C4-2B (cell line): Measurements from ENCODE around the gene WASF2.

Source experiments
- ZFX ChIP-seq: fragments of 450-650 bp; IDR thresholded peaks from 2 replicates; pipeline ENCODE4 v1.6.1; 2017
- TF ChIP-seq, protein P1 (sequence below): fragments of 450-650 bp; conservative IDR thresholded peaks from 2 replicates; pipeline ENCODE4 v1.5.1; 2017; ENCODE audit warnings: mild to moderate bottlenecking

DNA sequence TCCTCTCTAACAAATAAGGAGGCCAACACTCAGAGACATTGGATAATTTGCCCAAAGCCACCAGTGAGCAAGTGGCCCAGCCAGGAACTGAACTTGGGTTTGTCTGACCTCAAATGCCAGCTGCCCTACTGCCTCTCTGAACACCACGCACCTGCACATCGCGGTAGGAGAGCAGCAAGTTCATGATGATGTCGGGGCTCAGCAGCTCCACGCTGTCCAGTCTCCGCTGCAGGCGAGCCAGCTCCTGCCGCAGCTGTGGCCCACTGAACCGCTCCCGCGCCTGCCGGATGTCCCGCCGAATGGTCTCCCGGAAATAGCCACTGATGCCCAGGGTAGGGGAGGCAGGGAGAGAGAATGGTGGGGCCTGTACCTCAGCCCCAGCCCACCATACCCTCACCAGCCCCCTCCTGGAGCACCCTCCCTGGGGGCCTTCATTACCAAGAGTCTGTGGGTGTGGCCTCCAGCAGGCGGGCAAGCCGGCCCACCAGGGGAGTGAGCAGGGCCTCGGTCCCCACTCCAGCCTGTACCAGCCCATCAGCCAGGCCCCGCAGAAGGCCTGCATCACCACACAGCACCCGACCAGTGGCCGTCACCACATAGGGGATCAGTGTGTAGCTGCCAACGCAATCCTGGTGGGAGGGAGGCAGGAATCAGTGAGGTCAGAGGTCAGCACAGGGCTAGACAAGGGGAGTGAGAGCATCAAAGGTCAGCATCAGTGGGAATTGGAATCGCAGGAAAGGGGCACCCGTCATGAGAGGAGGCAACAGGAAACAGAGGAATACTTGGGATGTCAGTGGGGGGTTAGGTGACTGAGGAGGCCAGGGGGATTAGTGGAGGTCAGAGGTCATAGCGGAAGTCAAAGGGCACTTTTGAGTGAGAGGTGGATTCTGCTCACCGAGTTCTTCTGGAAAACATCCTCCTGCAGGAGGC lies 125.9 kb downstream of the WASF2 start:
- TF ChIP-seq, protein P1, sequence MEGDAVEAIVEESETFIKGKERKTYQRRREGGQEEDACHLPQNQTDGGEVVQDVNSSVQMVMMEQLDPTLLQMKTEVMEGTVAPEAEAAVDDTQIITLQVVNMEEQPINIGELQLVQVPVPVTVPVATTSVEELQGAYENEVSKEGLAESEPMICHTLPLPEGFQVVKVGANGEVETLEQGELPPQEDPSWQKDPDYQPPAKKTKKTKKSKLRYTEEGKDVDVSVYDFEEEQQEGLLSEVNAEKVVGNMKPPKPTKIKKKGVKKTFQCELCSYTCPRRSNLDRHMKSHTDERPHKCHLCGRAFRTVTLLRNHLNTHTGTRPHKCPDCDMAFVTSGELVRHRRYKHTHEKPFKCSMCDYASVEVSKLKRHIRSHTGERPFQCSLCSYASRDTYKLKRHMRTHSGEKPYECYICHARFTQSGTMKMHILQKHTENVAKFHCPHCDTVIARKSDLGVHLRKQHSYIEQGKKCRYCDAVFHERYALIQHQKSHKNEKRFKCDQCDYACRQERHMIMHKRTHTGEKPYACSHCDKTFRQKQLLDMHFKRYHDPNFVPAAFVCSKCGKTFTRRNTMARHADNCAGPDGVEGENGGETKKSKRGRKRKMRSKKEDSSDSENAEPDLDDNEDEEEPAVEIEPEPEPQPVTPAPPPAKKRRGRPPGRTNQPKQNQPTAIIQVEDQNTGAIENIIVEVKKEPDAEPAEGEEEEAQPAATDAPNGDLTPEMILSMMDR = no peak
- no peak; the same call in 1 of the 2 replicates for TF ChIP-seq ZFX
